Epithelial cell of proximal tubule (primary cell): ENCODE results near the gene LONP2. TPM values are rescaled to one million over a fixed set of nuclear protein-coding genes. Genes with fewer than 3 reads are reported as not detected.

Experiments used
- DNase-seq: peaks from one replicate; pipeline ENCODE4 v3.0.0-alpha.2; 2011; ENCODE audit warnings: low read depth
- H3K4me3 ChIP-seq: 2 replicates; pipeline ENCODE4 v1.5.1; 2011; ENCODE audit warnings: low read depth, mild to moderate bottlenecking, low read length
- CTCF ChIP-seq: conservative IDR thresholded peaks from 2 replicates; pipeline ENCODE4 v1.5.1; 2012; ENCODE audit warnings: low read depth, mild to moderate bottlenecking, low read length
- total RNA-seq: library from RNA; depleted of rRNA; stranded (reverse); fragments of >200 nt; gene quantifications from 2 replicates; pipeline ENCODE4 v1.2.3, GENCODE V29; 2015

Gene LONP2
- total RNA-seq, 1 donor from 2014 or later = 23.7 TPM

- no peak for DNase-seq
- TF ChIP-seq CTCF = no peak
- no peak overlapping the region for H3K4me3 ChIP-seq
Measured at GRCh38 chr16:48223490-48223889, 20.6 kb upstream of the LONP2 start.

- H3K4me3 ChIP-seq = no peak overlapping the region
- no peak for DNase-seq
- TF ChIP-seq CTCF = no peak
Measured at GRCh38 chr16:48225456-48225855, 18.6 kb upstream of the LONP2 start.

- peak; percentile 67 for TF ChIP-seq CTCF
- no peak for DNase-seq
- no peak overlapping the region for H3K4me3 ChIP-seq
Measured at GRCh38 chr16:48231727-48232492, 12.2 kb upstream of the LONP2 start.

GRCh38 chr16:48232493-48233040 lies 11.5 kb upstream of the LONP2 start:
- no peak for DNase-seq
- H3K4me3 ChIP-seq = no peak overlapping the region
- TF ChIP-seq CTCF = no peak

GRCh38 chr16:48234630-48235029 lies 9.5 kb upstream of the LONP2 start:
- H3K4me3 ChIP-seq = no peak overlapping the region
- TF ChIP-seq CTCF = no peak
- DNase-seq = no peak

- TF ChIP-seq CTCF = no peak
- no peak for DNase-seq
- no peak overlapping the region for H3K4me3 ChIP-seq
Measured at GRCh38 chr16:48235058-48235555, 9.0 kb upstream of the LONP2 start.
